Stimulated activated CD4-positive, alpha-beta T cell treated with anti-CD3 and anti-CD28 coated beads, Interleukin-4, amount 100 ng/mL, for 4 hours (primary cell): ENCODE measurements around the gene PPME1.
"Not testable (repeated sequence)": the region's sequence is repeated elsewhere in the genome, so short reads cannot be mapped to it uniquely, and the experiment has no call there.

Experiments
- DNase-seq, 2 experiments: peaks; one replicate each; pipeline ENCODE4 v3.0.0-alpha.2; 2020

PPME1 gene, protein sequence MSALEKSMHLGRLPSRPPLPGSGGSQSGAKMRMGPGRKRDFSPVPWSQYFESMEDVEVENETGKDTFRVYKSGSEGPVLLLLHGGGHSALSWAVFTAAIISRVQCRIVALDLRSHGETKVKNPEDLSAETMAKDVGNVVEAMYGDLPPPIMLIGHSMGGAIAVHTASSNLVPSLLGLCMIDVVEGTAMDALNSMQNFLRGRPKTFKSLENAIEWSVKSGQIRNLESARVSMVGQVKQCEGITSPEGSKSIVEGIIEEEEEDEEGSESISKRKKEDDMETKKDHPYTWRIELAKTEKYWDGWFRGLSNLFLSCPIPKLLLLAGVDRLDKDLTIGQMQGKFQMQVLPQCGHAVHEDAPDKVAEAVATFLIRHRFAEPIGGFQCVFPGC

DNA sequence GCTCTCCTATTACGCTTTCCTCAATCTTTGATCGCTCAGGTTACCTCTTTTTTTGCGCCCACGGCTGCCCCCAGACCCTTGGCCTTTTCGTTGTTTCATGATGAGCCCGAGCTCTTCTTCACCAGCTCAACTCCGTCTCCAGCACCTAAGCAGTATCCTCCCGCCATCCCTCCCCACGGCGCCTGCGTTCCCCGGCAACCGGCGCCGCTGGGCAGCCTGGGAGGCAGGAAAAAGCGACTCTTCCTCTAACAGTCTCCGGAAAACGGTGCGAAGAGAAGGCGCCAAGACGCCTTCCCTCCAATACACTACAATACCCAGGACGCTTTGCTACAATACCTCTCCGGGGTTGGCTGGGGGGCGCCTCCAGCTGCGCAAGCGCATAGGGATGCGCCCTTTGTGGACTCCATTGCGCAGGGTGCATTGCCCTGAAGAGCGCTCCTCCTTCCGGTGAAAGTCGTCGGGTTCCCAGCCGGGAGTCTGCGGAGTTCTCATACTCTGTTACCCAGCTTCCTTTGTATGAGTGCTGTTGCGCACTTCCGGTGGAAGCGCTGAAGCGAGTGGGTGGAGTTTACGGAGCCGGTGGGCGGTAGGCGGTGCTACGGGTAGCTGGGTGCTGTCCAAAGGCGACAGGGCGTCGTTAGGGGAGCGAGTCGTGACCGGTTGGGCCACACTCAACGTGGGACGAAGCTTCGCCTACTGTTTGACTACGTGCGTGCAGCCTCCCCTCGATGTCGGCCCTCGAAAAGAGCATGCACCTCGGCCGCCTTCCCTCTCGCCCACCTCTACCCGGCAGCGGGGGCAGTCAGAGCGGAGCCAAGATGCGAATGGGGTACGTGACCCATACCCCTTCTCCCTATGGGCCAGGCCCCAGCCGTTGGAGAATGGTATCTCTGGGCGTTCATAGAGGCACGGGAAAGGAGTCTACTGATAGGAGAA is at the start of gene PPME1, which contains the start of gene C2CD3:
Gene PPME1 (plus strand): TSS at position 596 of the 936 bp plus-strand sequence. CDS start 133 bp downstream, at position 729.
Gene C2CD3 (minus strand): TSS at position 309 of the 936 bp plus-strand sequence. CDS start 210 bp downstream, at position 99.
- peak; percentile 89 to 99 for DNase-seq

DNA sequence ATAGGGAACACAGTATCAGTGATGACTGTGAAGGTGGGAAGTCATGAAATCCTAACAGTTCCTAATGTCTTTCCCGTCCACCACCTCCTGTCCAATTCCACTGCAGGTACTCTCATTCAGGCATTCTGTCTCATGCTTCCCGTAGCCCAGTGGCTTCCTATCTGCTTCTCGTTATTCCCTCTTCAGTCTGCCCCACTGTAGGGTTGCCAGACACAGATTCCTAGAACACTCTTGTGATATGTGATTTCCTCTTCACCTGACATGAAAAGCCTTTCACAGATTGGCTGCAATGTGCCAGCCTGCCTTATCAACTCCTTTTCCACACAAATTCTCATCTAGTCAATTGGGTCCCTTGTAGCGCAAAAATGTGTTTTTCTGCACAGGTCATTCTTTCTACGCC is 49.3 kb upstream of the PPME1 start:
- no peak for DNase-seq

DNA sequence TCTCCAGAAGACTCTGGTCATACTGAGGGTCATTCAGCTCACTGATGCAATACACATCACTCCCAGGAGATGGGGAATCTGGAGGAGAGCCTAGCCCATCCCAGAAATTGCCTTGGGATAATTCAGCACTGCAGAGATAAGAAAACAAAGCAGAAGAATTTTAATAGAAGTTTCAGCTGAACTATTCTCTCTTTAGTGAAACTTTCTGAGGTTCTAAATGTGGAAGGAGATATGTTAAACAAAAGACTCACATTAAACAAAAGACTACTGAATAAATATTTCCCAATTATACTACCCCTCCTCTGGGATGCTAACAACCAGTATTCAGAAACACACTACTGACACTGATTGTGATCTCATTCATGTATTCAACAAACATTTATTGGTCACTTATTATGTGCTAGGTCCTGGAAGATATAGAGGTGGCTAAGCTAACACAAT is 48.1 kb upstream of the PPME1 start:
- no peak for DNase-seq

DNA sequence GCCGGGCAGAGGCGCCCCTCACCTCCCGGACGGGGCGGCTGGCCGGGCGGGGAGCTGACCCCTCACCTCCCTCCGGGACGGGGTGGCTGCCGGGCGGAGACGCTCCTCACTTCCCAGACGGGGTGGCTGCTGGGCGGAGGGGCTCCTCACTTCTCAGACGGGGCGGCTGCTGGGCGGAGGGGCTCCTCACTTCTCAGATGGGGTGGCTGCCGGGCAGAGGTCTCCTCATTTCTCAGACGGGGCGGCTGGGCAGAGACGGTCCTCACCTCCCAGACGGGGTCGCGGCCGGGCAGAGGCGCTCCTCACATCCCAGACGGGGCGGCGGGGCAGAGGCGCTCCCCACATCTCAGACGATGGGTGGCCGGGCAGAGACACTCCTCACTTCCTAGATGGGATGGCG is 42.0 kb upstream of the PPME1 start:
- not testable (repeated sequence) for DNase-seq

DNA sequence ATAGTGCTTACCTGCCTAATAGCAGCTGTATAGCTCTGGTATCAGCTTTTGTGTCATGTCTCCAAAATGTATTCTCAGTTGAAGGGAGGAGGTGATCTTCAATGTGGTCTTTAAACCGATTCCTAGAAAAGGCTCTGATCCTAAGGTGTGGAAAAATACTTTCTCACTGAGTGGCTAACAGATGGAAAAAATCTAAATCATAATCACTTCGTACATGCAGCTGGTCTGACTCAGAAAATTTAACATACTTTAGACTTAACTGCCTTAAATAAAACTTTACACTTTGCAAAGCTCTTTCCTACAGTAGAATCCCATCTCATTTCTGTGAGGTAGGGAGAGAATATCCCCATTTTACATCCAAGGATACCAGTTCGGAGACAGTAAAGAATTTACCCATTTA is 38.3 kb upstream of the PPME1 start:
- DNase-seq, result no peak

DNA sequence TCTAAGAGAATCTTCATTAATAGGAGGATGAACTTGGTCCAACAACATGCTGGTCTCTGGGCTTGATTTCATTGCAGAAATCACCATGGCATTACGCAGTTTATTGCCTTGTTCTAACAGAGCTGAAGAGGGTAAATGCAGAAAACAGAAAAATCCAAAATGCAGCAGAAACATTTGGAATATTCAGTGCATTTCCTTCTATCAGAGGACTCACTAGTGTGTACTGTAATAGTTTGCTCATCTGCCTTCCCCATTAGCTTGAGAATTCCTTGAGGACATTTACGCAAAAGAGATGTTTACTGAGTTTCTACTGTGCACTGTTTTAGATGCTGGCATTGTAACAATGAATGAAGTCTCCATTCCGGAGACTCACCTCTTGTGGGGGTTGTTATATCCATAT is 37.7 kb upstream of the PPME1 start:
- no peak for DNase-seq

DNA sequence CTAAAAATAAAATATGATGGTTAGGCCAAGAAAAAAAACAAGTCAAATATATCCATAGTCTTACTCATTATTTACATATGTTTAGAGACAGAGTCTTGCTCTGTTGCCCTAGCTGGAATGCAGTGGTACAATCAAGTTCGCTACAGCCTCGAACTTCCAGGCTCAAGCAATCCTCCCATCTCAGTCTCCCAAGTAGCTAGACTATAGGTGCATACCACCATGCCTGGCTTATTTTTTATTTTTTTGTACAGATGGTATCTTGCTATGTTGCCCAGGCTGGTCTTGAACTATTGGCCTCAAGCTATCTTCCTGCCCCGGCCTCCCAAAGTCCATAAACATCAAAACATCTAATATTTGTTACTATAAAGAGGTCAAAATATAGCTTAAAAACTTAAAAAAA is 36.4 kb upstream of the PPME1 start:
- DNase-seq, result no peak

DNA sequence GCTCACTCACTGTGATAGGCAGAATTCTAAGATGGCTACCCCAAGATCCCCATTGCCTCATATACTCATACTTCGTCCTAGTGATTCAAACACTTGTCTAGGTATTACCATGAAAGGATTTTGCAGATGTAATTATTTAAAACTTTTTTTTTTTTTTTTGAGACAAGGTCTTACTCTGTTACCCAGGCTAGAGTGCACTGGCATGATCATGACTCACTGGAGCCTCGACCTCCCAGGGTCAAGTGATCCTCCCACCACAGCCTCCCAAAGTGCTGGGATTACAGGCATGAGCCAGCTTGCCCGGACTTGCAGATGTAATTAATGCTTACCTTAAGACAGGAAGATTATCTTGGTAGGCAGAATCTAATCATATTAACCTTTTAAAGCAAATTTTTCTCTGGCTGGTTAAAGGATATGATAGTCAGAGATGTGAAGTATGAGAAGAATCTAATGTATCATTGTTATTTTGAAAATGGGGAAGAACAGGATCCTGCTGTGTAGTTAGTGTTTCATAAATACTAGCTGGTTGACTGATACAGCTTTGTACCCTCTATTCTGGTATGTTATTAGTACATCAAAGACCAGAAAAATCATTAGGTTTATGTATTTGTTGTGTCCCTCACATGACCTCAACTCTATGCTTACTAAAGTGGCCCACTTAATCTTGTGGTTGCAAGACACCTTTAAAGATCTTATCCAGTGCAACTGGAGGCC is 35.8 kb upstream of the PPME1 start:
- DNase-seq, result no peak

DNA sequence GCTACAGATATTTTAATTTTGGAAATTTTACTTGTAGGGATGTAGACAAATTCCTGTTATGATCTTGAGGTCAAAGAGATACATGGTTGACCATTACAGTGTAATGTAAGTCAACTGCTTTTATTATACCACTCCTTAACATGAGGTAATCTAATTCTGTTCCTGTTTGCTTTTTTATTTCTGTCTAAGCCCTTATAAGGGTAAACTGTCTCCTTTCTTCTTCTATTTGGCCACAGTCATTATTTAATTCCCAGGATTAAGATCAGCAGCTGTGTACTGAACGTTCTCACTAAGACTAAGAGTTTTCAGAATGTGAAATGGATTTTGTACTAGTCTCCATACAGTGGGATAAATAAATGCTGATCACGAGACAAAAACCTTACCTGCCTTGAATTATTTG is 33.1 kb upstream of the PPME1 start:
- DNase-seq, result no peak

DNA sequence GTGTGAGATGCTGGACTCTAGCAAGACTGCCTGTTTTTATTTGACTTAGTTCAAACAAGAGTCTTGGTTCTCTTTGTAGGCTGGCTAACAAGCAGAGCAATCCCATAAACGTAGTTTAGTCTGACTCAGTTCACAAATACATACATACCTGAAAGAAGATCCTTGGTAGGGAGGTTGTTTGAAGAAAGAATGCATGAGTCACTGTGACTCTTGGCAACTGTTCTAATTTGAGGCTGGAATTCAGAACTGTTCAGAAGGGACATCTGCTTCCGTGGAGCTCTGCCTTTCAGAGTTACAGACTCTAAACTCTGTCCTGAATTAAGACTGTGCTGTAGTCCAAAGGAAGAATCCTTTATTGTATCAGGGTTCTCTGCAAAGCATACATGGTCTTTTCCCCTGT is 32.5 kb upstream of the PPME1 start:
- no peak for DNase-seq

DNA sequence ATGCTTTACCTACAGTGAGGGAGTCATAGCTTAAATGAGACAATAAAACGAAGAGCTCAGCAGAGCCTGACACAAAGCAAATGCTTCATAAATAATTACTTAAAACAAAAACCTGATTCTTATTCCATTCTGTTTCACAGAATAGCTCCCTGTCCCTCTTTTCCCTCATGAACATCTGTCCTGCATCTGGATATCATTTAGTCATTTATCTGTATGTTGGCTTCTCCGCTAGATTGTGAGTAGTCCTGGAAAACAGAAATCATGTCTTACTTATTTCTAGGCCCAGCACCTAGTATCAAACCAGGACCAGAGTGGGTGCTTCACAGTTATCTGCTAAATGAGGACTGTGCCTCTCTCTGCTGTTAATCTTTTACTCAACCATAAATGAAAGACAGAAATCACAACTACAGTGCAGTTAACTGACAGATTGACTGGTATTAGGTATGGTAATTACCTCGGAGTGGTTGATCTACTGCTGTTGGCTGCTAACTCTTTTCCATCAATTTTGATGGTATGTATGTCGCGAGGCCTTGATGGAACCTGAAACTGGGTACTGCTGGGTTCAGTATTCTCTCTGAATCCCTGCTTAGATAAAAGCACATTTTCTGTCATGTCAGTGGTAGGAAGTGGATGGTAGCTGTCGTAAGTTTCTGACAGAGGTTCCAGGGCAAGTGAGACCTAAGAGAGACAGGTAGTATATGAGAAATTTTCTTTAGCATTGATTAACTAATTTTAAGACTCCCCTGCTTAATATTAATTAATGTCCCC is 31.8 kb upstream of the PPME1 start:
- DNase-seq, result no peak

DNA sequence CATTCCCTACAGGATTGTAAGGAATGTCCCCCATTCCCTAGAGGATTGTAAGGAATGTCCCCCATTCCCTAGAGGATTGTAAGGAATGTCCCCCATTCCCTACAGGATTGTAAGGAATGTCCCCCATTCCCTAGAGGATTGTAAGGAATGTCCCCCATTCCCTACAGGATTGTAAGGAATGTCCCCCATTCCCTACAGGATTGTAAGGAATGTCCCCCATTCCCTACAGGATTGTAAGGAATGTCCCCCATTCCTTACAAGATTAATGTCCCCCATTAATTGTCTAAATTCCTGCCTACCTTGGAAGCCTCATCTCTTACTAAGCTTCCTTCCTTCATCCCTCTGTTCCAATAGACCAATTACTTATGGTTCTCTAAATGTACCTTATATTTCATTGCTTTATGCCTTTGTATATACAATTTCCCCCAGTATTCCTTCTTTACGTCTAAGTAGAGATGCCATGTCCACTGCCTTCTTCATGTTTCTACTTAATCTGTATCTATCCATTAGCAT is 31.1 kb upstream of the PPME1 start:
- not testable (repeated sequence) for DNase-seq

DNA sequence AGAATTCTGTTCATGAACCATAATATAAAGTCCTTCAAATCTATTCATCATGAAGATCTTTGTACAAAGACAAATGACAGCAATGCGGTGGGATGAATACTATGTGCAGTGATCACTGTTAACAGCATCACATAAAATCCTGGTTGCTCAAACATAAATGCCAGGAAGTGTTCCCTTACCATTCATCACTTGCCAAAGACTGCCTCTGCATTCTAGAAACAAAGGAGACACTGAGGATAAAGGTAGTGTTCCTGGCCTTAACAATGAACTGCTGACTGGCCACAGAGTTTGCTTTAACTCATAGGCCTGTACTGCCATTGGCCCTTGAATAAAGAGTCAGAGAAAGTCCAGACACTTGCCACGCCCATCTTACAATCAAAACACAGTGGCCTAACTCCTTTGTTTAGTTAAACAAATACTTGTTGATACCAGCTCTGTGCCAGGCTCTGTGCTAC is 29.8 kb upstream of the PPME1 start:
- no peak for DNase-seq

DNA sequence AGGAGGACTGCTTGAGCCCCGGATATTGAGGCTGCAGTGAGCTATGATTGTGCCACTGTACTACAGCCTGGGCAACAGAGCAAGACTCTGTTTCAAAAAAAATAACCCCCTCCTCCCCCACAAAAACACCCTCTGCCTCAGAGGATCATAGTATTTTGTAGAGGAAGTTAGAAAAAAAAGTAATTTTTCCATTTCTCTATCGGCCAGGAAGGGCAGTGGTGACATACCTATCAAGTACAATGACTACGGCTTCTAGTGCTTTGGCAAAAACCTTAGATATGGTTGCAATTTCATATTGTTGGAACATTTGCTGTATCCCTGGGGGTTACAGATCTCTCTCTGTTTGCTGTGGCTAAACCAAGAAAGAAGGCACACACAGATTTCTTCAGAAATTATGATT is 29.2 kb upstream of the PPME1 start:
- DNase-seq, result no peak

DNA sequence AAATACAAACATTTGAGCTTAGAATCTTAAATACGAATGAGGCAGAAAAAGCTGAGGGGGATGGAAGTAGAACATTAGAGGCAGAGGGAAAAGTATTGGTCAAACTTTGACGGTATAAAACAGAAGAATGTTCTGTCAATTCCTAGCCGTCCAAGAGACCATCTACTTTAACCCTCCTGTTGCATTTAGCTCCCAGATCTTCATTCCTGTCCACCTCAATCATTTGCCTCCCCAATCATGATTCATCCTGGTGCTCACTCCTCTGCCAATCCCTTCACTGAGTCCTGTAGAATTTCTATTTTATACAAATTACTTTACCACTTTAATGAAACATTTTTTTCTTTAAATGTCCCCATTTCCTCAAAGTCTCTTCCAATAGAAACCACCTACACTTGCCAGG is 28.5 kb upstream of the PPME1 start:
- DNase-seq, result no peak

DNA sequence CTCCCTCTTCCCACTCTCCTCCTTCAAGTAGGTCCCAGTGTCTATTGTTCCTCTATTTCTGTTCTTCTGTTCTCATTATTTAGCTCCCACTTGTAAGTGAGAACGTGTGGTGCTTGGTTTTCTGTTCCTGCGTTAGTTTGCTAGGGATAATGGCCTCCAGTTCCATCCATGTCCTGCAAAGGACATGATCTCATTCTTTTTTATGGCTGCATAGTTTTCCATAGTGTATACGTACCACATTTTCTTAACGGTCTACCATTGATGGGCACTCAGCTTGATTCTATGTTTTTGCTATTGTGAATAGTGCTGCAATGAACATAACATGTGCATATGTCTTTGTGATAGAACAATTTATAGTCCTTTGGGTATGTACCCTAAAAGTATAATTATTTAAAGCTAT is 26.5 kb upstream of the PPME1 start:
- DNase-seq, result no peak

DNA sequence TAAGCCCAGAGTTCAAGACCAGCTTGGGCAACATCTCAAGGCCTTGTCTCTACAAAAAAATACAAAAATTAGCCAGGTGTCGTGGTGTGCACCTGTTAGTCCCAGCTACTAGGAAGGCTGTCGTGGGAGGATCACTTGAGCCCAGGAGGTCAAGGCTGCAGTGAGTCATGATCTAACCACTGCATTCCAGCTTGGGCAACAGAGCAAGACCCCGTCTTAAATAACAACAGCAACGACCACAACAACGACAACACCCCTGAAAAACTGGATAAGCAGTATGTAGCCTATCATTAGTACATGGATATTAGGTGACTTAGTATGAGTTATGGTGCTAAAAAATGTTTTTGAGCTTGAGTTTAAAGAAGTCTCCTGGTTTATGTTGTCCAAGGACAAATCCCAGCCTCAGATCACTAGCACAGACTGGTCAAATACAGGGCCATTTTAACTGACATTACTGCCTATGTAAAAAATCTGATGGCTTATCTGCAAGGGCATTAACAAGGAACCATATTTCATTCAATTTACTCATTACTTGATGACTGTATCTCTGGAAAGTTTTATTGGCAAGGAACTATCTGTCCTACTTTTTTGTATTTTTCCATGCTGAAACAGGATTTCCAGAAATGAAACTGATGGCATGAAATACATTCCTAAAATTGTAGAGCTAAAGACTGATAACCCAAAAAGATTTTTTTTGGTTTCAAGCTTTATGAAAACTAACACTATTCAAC is 23.7 kb upstream of the PPME1 start:
- no peak for DNase-seq

DNA sequence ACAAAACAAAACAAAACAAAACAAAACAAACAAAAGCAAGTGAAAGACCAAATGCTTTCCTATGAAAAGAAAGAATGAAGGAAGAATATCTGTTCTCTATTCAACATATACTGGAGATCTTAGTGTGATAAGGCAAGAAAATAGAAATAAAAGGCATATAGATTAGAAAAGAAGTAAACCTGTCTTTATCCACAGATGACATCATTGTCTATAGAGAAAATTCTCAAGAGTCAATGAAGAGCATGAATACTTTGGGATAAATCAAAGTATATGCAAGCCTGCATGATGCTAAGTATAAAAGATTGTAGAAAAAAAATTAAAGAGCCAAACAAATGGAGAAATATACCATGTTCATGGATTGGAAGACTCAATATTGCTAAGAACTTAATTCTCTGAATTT is 17.9 kb upstream of the PPME1 start:
- no peak for DNase-seq

DNA sequence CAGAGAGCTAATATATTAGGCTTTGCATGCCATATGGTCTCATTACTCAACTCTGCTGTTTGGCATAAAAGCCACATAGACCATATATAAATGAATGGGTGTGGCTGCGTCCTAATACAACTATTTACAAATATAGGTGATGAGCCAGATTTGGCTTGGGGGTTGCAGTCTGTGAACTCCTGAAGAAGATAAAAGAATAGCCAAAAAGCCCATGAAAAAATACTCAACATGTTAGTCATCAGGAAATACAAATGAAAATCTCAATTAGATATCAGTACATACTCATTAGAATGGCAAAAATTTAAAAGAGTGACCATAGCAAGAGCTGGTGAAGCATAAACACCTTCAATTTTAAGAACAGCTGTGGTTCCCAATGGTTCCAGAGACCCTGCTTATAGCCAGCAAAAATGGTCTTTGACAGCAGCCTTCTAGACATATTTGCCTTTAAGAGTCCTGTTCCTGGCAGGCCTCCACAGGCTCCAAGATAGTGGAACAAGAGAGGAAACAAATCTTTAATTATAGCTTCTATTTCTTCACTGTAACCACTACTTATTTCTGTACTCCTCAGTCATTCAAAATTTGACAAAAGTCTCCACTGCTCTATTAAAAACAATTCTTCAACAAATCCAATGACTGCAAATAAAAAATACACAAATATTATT is 16.3 kb upstream of the PPME1 start:
- DNase-seq, result no peak

DNA sequence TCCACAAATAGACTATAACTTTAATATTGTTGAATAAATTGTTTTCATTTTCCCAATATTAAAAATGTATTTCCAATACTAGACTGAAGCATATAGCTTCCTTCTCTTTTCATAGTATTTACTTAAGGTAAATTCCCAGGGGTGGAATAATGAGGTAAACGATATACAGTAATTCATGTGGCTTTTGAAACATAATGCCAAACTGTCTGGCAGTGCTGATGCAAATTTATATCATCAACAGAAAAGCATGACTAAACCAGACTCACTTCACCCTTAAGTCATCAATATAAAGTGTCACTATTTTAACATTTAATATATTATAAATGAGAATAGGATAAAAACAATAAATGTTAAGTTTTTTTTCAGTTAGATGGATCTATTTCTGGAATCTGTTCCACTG is 13.9 kb upstream of the PPME1 start:
- no peak for DNase-seq

DNA sequence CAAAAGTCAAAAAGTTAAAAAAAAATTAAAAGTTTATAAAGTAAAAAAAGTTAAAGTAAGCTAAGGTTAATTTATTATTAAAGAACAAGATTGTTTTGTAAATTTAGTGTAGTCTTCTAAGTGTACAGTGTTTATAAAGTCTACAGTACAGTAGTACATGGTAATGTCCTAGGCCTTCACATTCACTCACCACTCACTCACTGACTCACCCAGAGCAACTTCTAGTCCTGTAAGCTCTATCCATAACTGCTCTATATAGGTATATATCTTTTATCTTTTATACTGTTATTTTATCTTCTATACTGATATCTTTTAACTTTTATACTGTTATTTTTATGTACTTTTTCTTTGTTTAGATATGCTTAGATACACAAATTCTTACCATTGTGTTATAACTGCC is 11.4 kb upstream of the PPME1 start:
- DNase-seq, result no peak
